IMR-90 (cell line): ENCODE results near the gene GRK5. TPM values are rescaled to one million over a fixed set of nuclear protein-coding genes. Genes with fewer than 3 reads are reported as not detected.

Experiments
- ATAC-seq: fragments of 200-7000 bp; cut with Tn5 transposase; 2 replicates; pipeline ENCODE4 v1.9.1; 2020; ENCODE audit warnings: low read depth, mild to moderate bottlenecking, moderate library complexity
- BruUV-seq: library from RNA; stranded (reverse); fragments of 400-500 nt; replicated peaks from 2 replicates; lab custom pipeline; 2021; lab: Mats Ljungman, UMichigan
- CTCF ChIA-PET: fragments of 300-600 bp; formaldehyde crosslinking; extraction: SDS; loops from one replicate; lab custom pipeline; 2021; ENCODE audit warnings: antibody characterized with exemption; lab: Yijun Ruan, JAX
- POLR2A ChIA-PET: fragments of 300-600 bp; sonication (Branson Sonifier 250); formaldehyde crosslinking; loops from one replicate; lab custom pipeline; 2022; ENCODE audit warnings: antibody characterized with exemption; ENCODE audit not compliant: unreplicated experiment; lab: Charles Lee
- DNase-seq: peaks from one replicate; pipeline ENCODE4 v3.0.0; 2013
- H2AFZ ChIP-seq: replicated peaks from 2 replicates; pipeline ENCODE3; 2013; ENCODE audit warnings: low read length, mild to moderate bottlenecking; ENCODE audit not compliant: poor library complexity
- H2AK5ac ChIP-seq: 2 replicates; pipeline ENCODE4 v1.6.1; 2013; ENCODE audit warnings: low read depth, low read length, inconsistent platforms
- H2AK9ac ChIP-seq: replicated peaks from 2 replicates; pipeline ENCODE3; 2013; ENCODE audit warnings: mild to moderate bottlenecking, low read depth, low read length, moderate library complexity; ENCODE audit not compliant: poor library complexity
- H2BK120ac ChIP-seq: 2 replicates; pipeline ENCODE4 v1.6.1; 2013; ENCODE audit warnings: low read depth, low read length, inconsistent platforms
- H2BK15ac ChIP-seq: 3 replicates; pipeline ENCODE4 v1.6.1; 2013; ENCODE audit warnings: low read depth, low read length, inconsistent platforms
- H2BK20ac ChIP-seq: 2 replicates; pipeline ENCODE4 v1.6.1; 2013; ENCODE audit warnings: low read depth, mild to moderate bottlenecking, inconsistent platforms, low read length, moderate library complexity
- H2BK5ac ChIP-seq: 2 replicates; pipeline ENCODE4 v1.6.1; 2013; ENCODE audit warnings: mild to moderate bottlenecking, low read depth, low read length, inconsistent platforms; ENCODE audit not compliant: poor library complexity, severe bottlenecking
- H3K14ac ChIP-seq: replicated peaks from 2 replicates; pipeline ENCODE4 v1.6.1; 2013; ENCODE audit warnings: low read depth, low read length, inconsistent platforms
- H3K18ac ChIP-seq: 2 replicates; pipeline ENCODE4 v1.6.1; 2013; ENCODE audit warnings: low read depth, low read length, control low read depth
- H3K23ac ChIP-seq: 2 replicates; pipeline ENCODE4 v1.6.1; 2013; ENCODE audit warnings: low read depth, low read length, inconsistent platforms
- H3K27ac ChIP-seq: 2 replicates; pipeline ENCODE4 v1.5.1; 2013; ENCODE audit warnings: mild to moderate bottlenecking, control low read depth, low read length; ENCODE audit not compliant: insufficient read depth
- H3K27me3 ChIP-seq: 2 replicates; pipeline ENCODE4 v1.6.1; 2013; ENCODE audit warnings: low read length; ENCODE audit not compliant: control insufficient read depth, insufficient read depth
- H3K36me3 ChIP-seq: 2 replicates; pipeline ENCODE4 v1.6.1; 2013; ENCODE audit warnings: low read length, mixed read lengths; ENCODE audit not compliant: control insufficient read depth, insufficient read depth
- H3K4ac ChIP-seq: 2 replicates; pipeline ENCODE4 v1.6.1; 2013; ENCODE audit warnings: low read depth, low read length, inconsistent platforms
- H3K4me1 ChIP-seq: 2 replicates; pipeline ENCODE4 v1.6.1; 2013; ENCODE audit warnings: low read length, mixed read lengths; ENCODE audit not compliant: control insufficient read depth, insufficient read depth
- H3K4me2 ChIP-seq: 2 replicates; pipeline ENCODE4 v1.6.1; 2013; ENCODE audit warnings: low read depth, mild to moderate bottlenecking, control low read depth, low read length, moderate library complexity
- H3K4me3 ChIP-seq: 2 replicates; pipeline ENCODE4 v1.5.1; 2013; ENCODE audit warnings: low read depth, mild to moderate bottlenecking, control low read depth, low read length, moderate library complexity; ENCODE audit not compliant: insufficient read depth
- H3K56ac ChIP-seq: 2 replicates; pipeline ENCODE4 v1.6.1; 2013; ENCODE audit warnings: low read length, inconsistent platforms; ENCODE audit not compliant: insufficient read depth; ENCODE audit errors: extremely low read depth
- H3K79me1 ChIP-seq, 2 experiments: 2 replicates each; pipeline ENCODE4 v1.6.1; 2013; ENCODE audit warnings: low read length in 2 of 2, inconsistent platforms in 1 of 2, low read depth in 1 of 2
- H3K9ac ChIP-seq: 2 replicates; pipeline ENCODE4 v1.6.1; 2013; ENCODE audit warnings: low read depth, low read length, control low read depth
- H3K9me1 ChIP-seq: 2 replicates; pipeline ENCODE4 v1.6.1; 2013; ENCODE audit warnings: low read length, inconsistent platforms; ENCODE audit not compliant: insufficient read depth
- H3K9me3 ChIP-seq: 2 replicates; pipeline ENCODE4 v1.6.1; 2013; ENCODE audit warnings: low read length; ENCODE audit not compliant: control insufficient read depth, insufficient read depth
- H4K20me1 ChIP-seq: 2 replicates; pipeline ENCODE4 v1.6.1; 2013; ENCODE audit warnings: low read length, inconsistent platforms; ENCODE audit not compliant: insufficient read depth
- H4K5ac ChIP-seq: 2 replicates; pipeline ENCODE4 v1.6.1; 2013; ENCODE audit warnings: mild to moderate bottlenecking, low read depth, low read length, control low read depth
- H4K8ac ChIP-seq, 2 experiments: 2 replicates each; pipeline ENCODE4 v1.6.1; 2013; ENCODE audit warnings: low read depth in 2 of 2, low read length in 2 of 2, control low read depth in 1 of 2, inconsistent platforms in 1 of 2
- H4K91ac ChIP-seq: 2 replicates; pipeline ENCODE4 v1.6.1; 2013; ENCODE audit warnings: low read depth, low read length, inconsistent platforms; ENCODE audit not compliant: insufficient read depth
- BHLHE40 ChIP-seq: fragments of 150-350 bp; IDR thresholded peaks from 2 replicates; pipeline ENCODE4 v1.6.1; 2016; ENCODE audit warnings: mild to moderate bottlenecking, low read depth, low read length
- CEBPB ChIP-seq: IDR thresholded peaks from 2 replicates; pipeline ENCODE4 v1.6.1; 2012; ENCODE audit warnings: low read depth, low read length, improper control_type of control experiment
- CHD1 ChIP-seq: IDR thresholded peaks from 2 replicates; pipeline ENCODE4 v1.6.1; 2012; ENCODE audit warnings: low read depth, low read length, improper control_type of control experiment
- CTCF ChIP-seq: conservative IDR thresholded peaks from 2 replicates; pipeline ENCODE4 v1.5.1; 2012; ENCODE audit warnings: mild to moderate bottlenecking, low read depth, low read length, improper control_type of control experiment
- ELK1 ChIP-seq: fragments of 150-350 bp; IDR thresholded peaks from 2 replicates; pipeline ENCODE4 v1.6.1; 2016; ENCODE audit warnings: low read depth, mild to moderate bottlenecking, low read length, moderate library complexity, borderline replicate concordance
- FOS ChIP-seq: fragments of 150-350 bp; IDR thresholded peaks from 2 replicates; pipeline ENCODE4 v1.6.1; 2016; ENCODE audit warnings: low read depth, low read length
- MAFK ChIP-seq: IDR thresholded peaks from 2 replicates; pipeline ENCODE4 v1.6.1; 2012; ENCODE audit warnings: low read depth, low read length, improper control_type of control experiment
- MAZ ChIP-seq: IDR thresholded peaks from 2 replicates; pipeline ENCODE4 v1.6.1; 2012; ENCODE audit warnings: low read depth, mild to moderate bottlenecking, low read length, improper control_type of control experiment, moderate library complexity, borderline replicate concordance
- MXI1 ChIP-seq: IDR thresholded peaks from 2 replicates; pipeline ENCODE4 v1.6.1; 2012; ENCODE audit warnings: low read depth, mild to moderate bottlenecking, low read length, moderate library complexity, borderline replicate concordance
- NFE2L2 ChIP-seq: fragments of 150-350 bp; IDR thresholded peaks from 2 replicates; pipeline ENCODE4 v1.6.1; 2016; ENCODE audit warnings: low read depth, mild to moderate bottlenecking, low read length
- POLR2A ChIP-seq: IDR thresholded peaks from 2 replicates; pipeline ENCODE4 v1.6.1; 2012; ENCODE audit warnings: mild to moderate bottlenecking, low read depth, low read length
- RAD21 ChIP-seq: IDR thresholded peaks from 2 replicates; pipeline ENCODE4 v1.6.1; 2012; ENCODE audit warnings: low read length, improper control_type of control experiment
- RCOR1 ChIP-seq: IDR thresholded peaks from 2 replicates; pipeline ENCODE4 v1.6.1; 2012; ENCODE audit warnings: mild to moderate bottlenecking, low read length, improper control_type of control experiment; ENCODE audit not compliant: insufficient replicate concordance
- RFX5 ChIP-seq: IDR thresholded peaks from 2 replicates; pipeline ENCODE4 v1.8.0; 2012; ENCODE audit warnings: low read depth, mild to moderate bottlenecking, low read length, moderate library complexity
- SMC3 ChIP-seq: fragments of 150-350 bp; IDR thresholded peaks from 2 replicates; pipeline ENCODE4 v1.6.1; 2016; ENCODE audit warnings: low read depth, mild to moderate bottlenecking, antibody characterized with exemption, low read length, moderate library complexity
- USF2 ChIP-seq: fragments of 150-350 bp; IDR thresholded peaks from 2 replicates; pipeline ENCODE4 v1.6.1; 2017; ENCODE audit warnings: mild to moderate bottlenecking, antibody characterized with exemption, low read length, low read depth
- WGBS, 2 experiments: methylation state at CpG; one replicate each; pipeline versions ENCODE4 v1.1.5 to v1.1.7; 2013; ENCODE audit warnings: missing lambda C conversion rate in 2 of 2; ENCODE audit not compliant: insufficient read length in 1 of 2; ENCODE audit errors: extremely low coverage in 2 of 2; 5-methylcytosine and 5-hydroxymethylcytosine counted together
- dilution Hi-C: fragments of 300-500 bp; cut with HindIII; formaldehyde crosslinking; loops from one replicate; pipeline ENCODE4 v1.14.3; 2018; ENCODE audit warnings: low sequenced_read_pairs; ENCODE audit not compliant: unreplicated experiment
- in situ Hi-C: fragments of 300-500 bp; cut with MboI; formaldehyde crosslinking; loops from 3 replicates; pipeline ENCODE4 v1.14.3; 2019; ENCODE audit warnings: low sequenced_read_pairs, inconsistent platforms, mixed read lengths
- intact Hi-C: fragments of 100-400 bp; cut with micrococcal nuclease; formaldehyde crosslinking; loops from 2 replicates; pipeline ENCODE4 v1.10.0; 2022
- polyA plus RNA-seq, 3 experiments: library from polyadenylated mRNA; depleted of rRNA; stranded (reverse); fragments of >200 nt; gene quantifications; 2 replicates each; pipeline ENCODE4 v1.2.3, GENCODE V29; 2012; ENCODE audit warnings: low replicate concordance in 1 of 3
- total RNA-seq: library from RNA; depleted of rRNA; stranded (reverse); fragments of >200 nt; gene quantifications from 2 replicates; pipeline ENCODE4 v1.2.3, GENCODE V29; 2012

GRK5 gene
- total and polyA plus RNA-seq, 2 of the 4 experiments (the other 2 are of a cell fraction): 12.9 to 16.3 TPM

- peaks cover 21% of the 10 kb centered on the region for H3K36me3 ChIP-seq
These were observed 151.2 kb downstream of the GRK5 start for GRCh38 chr10:119358567-119358966.

More at GRCh38 chr10:119358567-119358966, 151.2 kb downstream of the GRK5 start:
- no peak overlapping the region for H3K56ac ChIP-seq
- no peak overlapping the region for H4K91ac ChIP-seq
- H3K27me3 ChIP-seq: no peaks in the 10 kb centered on the region
- H2AFZ ChIP-seq: no peak overlapping the region
- no peak overlapping the region for H2BK15ac ChIP-seq
- H3K4ac ChIP-seq: no peak overlapping the region
- no peak overlapping the region for H2BK20ac ChIP-seq
- ChIA-PET POLR2A (no interaction called here), CTCF (no interaction called here)
- no peak overlapping the region for H3K27ac ChIP-seq
- dilution Hi-C loops (no loop called here), in situ Hi-C loops (no loop called here), intact Hi-C loops (no loop called here)
- 88% methylated on average over 1 of the region's 2 CpGs; no CpG with 5 or more reads in 1 of the 2 experiments for WGBS, 2 experiments
- no peak overlapping the region for H3K4me2 ChIP-seq
- peaks cover 16% of the 10 kb centered on the region for H3K9me1 ChIP-seq
- no peak overlapping the region for H2BK5ac ChIP-seq
- H3K14ac ChIP-seq: no peak overlapping the region
- 0 out of 2 replicates have a peak, but pooled peaks cover 2% of the 10 kb centered on the region for H3K9me3 ChIP-seq
- peaks cover 59% of the 10 kb centered on the region for H4K20me1 ChIP-seq
- H2AK9ac ChIP-seq: no peak overlapping the region
- H3K18ac ChIP-seq: no peak overlapping the region
- no peak overlapping the region for H4K8ac ChIP-seq
- no peak overlapping the region for H2AK5ac ChIP-seq
- H3K4me1 ChIP-seq: peaks cover 10% of the 10 kb centered on the region; the same call in 1 of the 2 replicates
- no peak overlapping the region for H3K9ac ChIP-seq
- H4K5ac ChIP-seq: no peak overlapping the region
- H3K79me1 ChIP-seq: peaks cover 10 to 74% of the 10 kb centered on the region in 2 experiments; a peak in 3 of 4 replicates
- DNase-seq: no peak
- H3K23ac ChIP-seq: no peak overlapping the region
- no peak for ATAC-seq
- H2BK120ac ChIP-seq: no peak overlapping the region
- BruUV-seq: no TSS peak
- H3K4me3 ChIP-seq: no peak overlapping the region
- TF ChIP-seq NFE2L2: no peak
- TF ChIP-seq MAFK: no peak
- no peak for TF ChIP-seq USF2
- no peak for TF ChIP-seq SMC3
- no peak for TF ChIP-seq RFX5
- TF ChIP-seq MXI1: no peak
- no peak for TF ChIP-seq CEBPB
- TF ChIP-seq ELK1: no peak
- no peak for TF ChIP-seq CTCF
- TF ChIP-seq BHLHE40: no peak
- no peak for TF ChIP-seq RCOR1
- no peak for TF ChIP-seq CHD1
- TF ChIP-seq RAD21: no peak
- no peak for TF ChIP-seq POLR2A
- no peak for TF ChIP-seq FOS
- no peak for TF ChIP-seq MAZ
